GM23248 (cell line): ENCODE data around the gene WWOX. TPM values are rescaled to one million over a fixed set of nuclear protein-coding genes. Genes with fewer than 3 reads are reported as not detected.

Source experiments
- DNase-seq: peaks from one replicate; pipeline ENCODE4 v3.0.0-alpha.2; 2015
- H2AFZ ChIP-seq: fragments of 200-600 bp; sonication (generic); 2 replicates; pipeline ENCODE4 v1.6.1; 2016; ENCODE audit warnings: antibody characterized with exemption
- H3F3A ChIP-seq: fragments of 200-600 bp; sonication (generic); 2 replicates; pipeline ENCODE4 v1.6.1; 2016; ENCODE audit warnings: mild to moderate bottlenecking, antibody characterized with exemption, mixed run types; ENCODE audit not compliant: insufficient read depth
- H3K27ac ChIP-seq: fragments of 200-600 bp; sonication (generic); 2 replicates; pipeline ENCODE4 v1.5.1; 2016; ENCODE audit warnings: mild to moderate bottlenecking
- H3K27me3 ChIP-seq: fragments of 200-600 bp; sonication (generic); replicated peaks from 2 replicates; pipeline ENCODE4 v1.6.1; 2016; ENCODE audit warnings: mild to moderate bottlenecking; ENCODE audit not compliant: insufficient read depth
- H3K36me3 ChIP-seq: fragments of 200-600 bp; sonication (generic); 2 replicates; pipeline ENCODE4 v1.6.1; 2016; ENCODE audit warnings: low read depth, mild to moderate bottlenecking
- H3K4me1 ChIP-seq: fragments of 200-600 bp; sonication (generic); 2 replicates; pipeline ENCODE4 v1.6.1; 2016; ENCODE audit warnings: mild to moderate bottlenecking; ENCODE audit not compliant: insufficient read depth
- H3K4me2 ChIP-seq: fragments of 200-600 bp; sonication (generic); one replicate; pipeline ENCODE4 v1.6.1; 2016; ENCODE audit warnings: mild to moderate bottlenecking; ENCODE audit not compliant: unreplicated experiment
- H3K4me3 ChIP-seq: fragments of 200-600 bp; sonication (generic); 2 replicates; pipeline ENCODE4 v1.5.1; 2016; ENCODE audit warnings: mild to moderate bottlenecking
- H3K79me2 ChIP-seq: fragments of 200-600 bp; sonication (generic); 2 replicates; pipeline ENCODE4 v1.6.1; 2016; ENCODE audit warnings: mild to moderate bottlenecking; ENCODE audit not compliant: insufficient read depth
- H3K9ac ChIP-seq: fragments of 200-600 bp; sonication (generic); 2 replicates; pipeline ENCODE4 v1.6.1; 2016; ENCODE audit warnings: mild to moderate bottlenecking
- H3K9me2 ChIP-seq: fragments of 200-600 bp; sonication (generic); 2 replicates; pipeline ENCODE4 v1.6.1; 2016; ENCODE audit warnings: mixed run types, mild to moderate bottlenecking, moderate library complexity; ENCODE audit not compliant: insufficient read depth
- H3K9me3 ChIP-seq: fragments of 200-600 bp; sonication (generic); one replicate; pipeline ENCODE4 v1.6.1; 2017; ENCODE audit warnings: low read depth
- H4K20me1 ChIP-seq: fragments of 200-600 bp; sonication (generic); 2 replicates; pipeline ENCODE4 v1.6.0; 2016; ENCODE audit not compliant: insufficient read depth
- EZH2 ChIP-seq: fragments of 200-600 bp; sonication (generic); IDR thresholded peaks from 2 replicates; pipeline ENCODE4 v1.6.1; 2018; ENCODE audit warnings: antibody characterized with exemption, mild to moderate bottlenecking; ENCODE audit not compliant: insufficient read depth, poor library complexity, severe bottlenecking
- EZH2phosphoT487 ChIP-seq: fragments of 200-600 bp; sonication (generic); IDR thresholded peaks from 2 replicates; pipeline ENCODE4 v1.6.1; 2018; ENCODE audit warnings: antibody characterized with exemption, moderate library complexity, mild to moderate bottlenecking, low read depth; ENCODE audit not compliant: insufficient read depth
- WGBS, 2 experiments: methylation state at CpG; one replicate each; pipeline ENCODE4 v1.1.6; 2015 to 2017; ENCODE audit warnings: low lambda C conversion rate in 2 of 2, low coverage in 1 of 2; ENCODE audit errors: missing lambda C conversion rate in 2 of 2; 5-methylcytosine and 5-hydroxymethylcytosine counted together
- in situ Hi-C: fragments of 300-500 bp; cut with MboI; formaldehyde crosslinking; loops from 2 replicates; pipeline ENCODE4 v1.15.0; 2020
- polyA plus RNA-seq: library from polyadenylated mRNA; unstranded; fragments of >200 nt; fragmentation: Nextera tagmentation; extraction: Ambion mirVana; gene quantifications from 2 replicates; pipeline ENCODE4 v1.2.1, GENCODE V29; 2016
- total RNA-seq: library from RNA; depleted of rRNA; stranded (reverse); fragments of >200 nt; shearing (Covaris generic); gene quantifications from 2 replicates; pipeline ENCODE4 v1.2.3, GENCODE V29; 2014

Gene WWOX
- total and polyA plus RNA-seq, 2 experiments from 2014 or later: 4.5 to 6.6 TPM

- H3K4me3 ChIP-seq: peak overlapping the region; percentile 62
- no peaks in the 10 kb centered on the region for H3K9me2 ChIP-seq
- H4K20me1 ChIP-seq: no peaks in the 10 kb centered on the region
- H3K36me3 ChIP-seq: no peaks in the 10 kb centered on the region
- no peaks in the 10 kb centered on the region for H3K79me2 ChIP-seq
- H2AFZ ChIP-seq: peak overlapping the region; percentile 81
- no peaks in the 10 kb centered on the region for H3K9me3 ChIP-seq
- H3K4me1 ChIP-seq: peaks cover 21% of the 10 kb centered on the region
- no peaks in the 10 kb centered on the region for H3F3A ChIP-seq
- no peak for TF ChIP-seq EZH2phosphoT487
- TF ChIP-seq EZH2: no peak
- H3K9ac ChIP-seq: peak overlapping the region; percentile 34
- WGBS, 2 experiments: 2 to 3% methylated on average over 23 of the region's 23 CpGs
- no peaks in the 10 kb centered on the region for H3K27me3 ChIP-seq
- H3K27ac ChIP-seq: no peak overlapping the region
- in situ Hi-C loops: no loop called here
- peak; percentile 49 for DNase-seq
- H3K4me2 ChIP-seq: peak overlapping the region; percentile 70
Observed at GRCh38 chr16:78505544-78506366, 406.3 kb downstream of the WWOX start.

GRCh38 chr16:78506367-78507193 is 407.1 kb downstream of the WWOX start:
- no peak for TF ChIP-seq EZH2phosphoT487
- no peak for TF ChIP-seq EZH2
- peak overlapping the region; percentile 70 for H3K4me2 ChIP-seq

GRCh38 chr16:78507576-78507975 is 408.1 kb downstream of the WWOX start:
- DNase-seq: no peak
- in situ Hi-C loops: no loop called here
- H3K9me3 ChIP-seq: no peaks in the 10 kb centered on the region
- H3K9me2 ChIP-seq: no peaks in the 10 kb centered on the region
- TF ChIP-seq EZH2 (no peak), EZH2phosphoT487 (no peak)
- H3F3A ChIP-seq: no peaks in the 10 kb centered on the region
- H2AFZ ChIP-seq: no peak overlapping the region
- no peaks in the 10 kb centered on the region for H4K20me1 ChIP-seq
- H3K9ac ChIP-seq: no peak overlapping the region
- no peak overlapping the region for H3K4me2 ChIP-seq
- no peaks in the 10 kb centered on the region for H3K27me3 ChIP-seq
- 83 to 88% methylated on average over 12 of the region's 12 CpGs for WGBS, 2 experiments
- no peak overlapping the region for H3K27ac ChIP-seq
- peaks cover 21% of the 10 kb centered on the region for H3K4me1 ChIP-seq
- no peak overlapping the region for H3K4me3 ChIP-seq
- H3K36me3 ChIP-seq: no peaks in the 10 kb centered on the region
- H3K79me2 ChIP-seq: no peaks in the 10 kb centered on the region

More at GRCh38 chr16:78506367-78507193, 407.1 kb downstream of the WWOX start:
- Histone ChIP-seq H3K27ac (no peak overlapping the region), H3F3A (no peaks in the 10 kb centered on the region), H3K27me3 (no peaks in the 10 kb centered on the region), H3K79me2 (no peaks in the 10 kb centered on the region), H3K9ac (peak overlapping the region; percentile 34), H4K20me1 (no peaks in the 10 kb centered on the region), H3K9me2 (no peaks in the 10 kb centered on the region), H3K9me3 (no peaks in the 10 kb centered on the region), H2AFZ (peak overlapping the region; percentile 81), H3K4me3 (peak overlapping the region; percentile 62), H3K36me3 (no peaks in the 10 kb centered on the region), H3K4me1 (peaks cover 21% of the 10 kb centered on the region)
- DNase-seq: no peak
- WGBS, 2 experiments: 39% methylated on average over 11 of the region's 11 CpGs
- in situ Hi-C loops: no loop called here

- H3K4me2 ChIP-seq: no peak overlapping the region
- no peaks in the 10 kb centered on the region for H4K20me1 ChIP-seq
- no peaks in the 10 kb centered on the region for H3K9me2 ChIP-seq
- no peak for TF ChIP-seq EZH2phosphoT487
- TF ChIP-seq EZH2: no peak
- in situ Hi-C loops: no loop called here
- 71 to 78% methylated on average over 7 of the region's 7 CpGs for WGBS, 2 experiments
- no peaks in the 10 kb centered on the region for H3K79me2 ChIP-seq
- no peaks in the 10 kb centered on the region for H3F3A ChIP-seq
- no peaks in the 10 kb centered on the region for H3K27me3 ChIP-seq
- no peak overlapping the region for H3K4me3 ChIP-seq
- peaks cover 14% of the 10 kb centered on the region for H3K4me1 ChIP-seq
- H2AFZ ChIP-seq: no peak overlapping the region
- no peak overlapping the region for H3K9ac ChIP-seq
- no peaks in the 10 kb centered on the region for H3K36me3 ChIP-seq
- no peaks in the 10 kb centered on the region for H3K9me3 ChIP-seq
- no peak for DNase-seq
- H3K27ac ChIP-seq: no peak overlapping the region
Observed at GRCh38 chr16:78509965-78510364, 410.5 kb downstream of the WWOX start.
